ENCODE results near the gene DBP.

DBP gene

GRCh38 chr19:48609571-48610108, 27.5 kb downstream of the DBP start:
- no peak for DNase-seq

GRCh38 chr19:48608798-48609263, 28.3 kb downstream of the DBP start:
- DNase-seq: peak; percentile 58

- no peak for DNase-seq
Observed at GRCh38 chr19:48607359-48607755, 29.8 kb downstream of the DBP start.

- DNase-seq: no peak
Observed at GRCh38 chr19:48606463-48607358, 30.5 kb downstream of the DBP start, which contains the start of gene SPACA4. TSS of gene SPACA4 (plus strand) at chr19:48606742. CDS start at chr19:48606979, 237 bp downstream.

GRCh38 chr19:48603850-48604249, 33.3 kb downstream of the DBP start:
- DNase-seq: no peak

GRCh38 chr19:48603449-48603848, 33.7 kb downstream of the DBP start:
- no peak for DNase-seq

- DNase-seq: no peak
Observed at GRCh38 chr19:48603001-48603400, 34.2 kb downstream of the DBP start.

- DNase-seq: no peak
Observed at GRCh38 chr19:48600679-48601417, 36.3 kb downstream of the DBP start.

- no peak for DNase-seq
Observed at GRCh38 chr19:48598996-48599700, 38.0 kb downstream of the DBP start.

- DNase-seq: peak; percentile 62
Observed at GRCh38 chr19:48596679-48597465, 40.3 kb downstream of the DBP start.

GRCh38 chr19:48596237-48596636, 40.9 kb downstream of the DBP start:
- DNase-seq: no peak

- no peak for DNase-seq
Observed at GRCh38 chr19:48595833-48596232, 41.3 kb downstream of the DBP start.

GRCh38 chr19:48595171-48595570, 42.0 kb downstream of the DBP start:
- DNase-seq: no peak

- DNase-seq: no peak
Observed at GRCh38 chr19:48591021-48591420, 46.2 kb downstream of the DBP start.

- DNase-seq: peak; percentile 88
Observed at GRCh38 chr19:48588670-48589401, 48.3 kb downstream of the DBP start.

GRCh38 chr19:48587387-48587786, 49.8 kb downstream of the DBP start:
- DNase-seq: no peak

GRCh38 chr19:48582168-48582567, 55.0 kb downstream of the DBP start:
- DNase-seq: no peak

Measured in activated CD4-positive, alpha-beta T cell treated with anti-CD3 and anti-CD28 coated beads, Interleukin-2, amount 50 U/mL, for 16 hours (primary cell).